ENCODE data around the gene ZNF74. TPM values are rescaled to one million over a fixed set of nuclear protein-coding genes. Genes with fewer than 3 reads are reported as not detected.

The ZNF74 gene
- total RNA-seq, 1 experiment from 2014 or later: 11.1 TPM

GRCh38 chr22:20430720-20431510, 37.0 kb downstream of the ZNF74 start:
- CTCF ChIA-PET: no interaction called here
- Mint-ChIP-seq H3K27ac (ENCODE audit: unreplicated experiment) (no peak overlapping the region), H3K9me3 (ENCODE audit: low read depth, unreplicated experiment) (no peaks in the 10 kb centered on the region), H3K4me3 (ENCODE audit: low read depth, unreplicated experiment) (peak overlapping the region; percentile 66), H3K36me3 (ENCODE audit: insufficient read depth, unreplicated experiment) (peaks cover 4% of the 10 kb centered on the region), H3K4me1 (ENCODE audit: low read depth, unreplicated experiment) (no peaks in the 10 kb centered on the region), H3K27me3 (ENCODE audit: unreplicated experiment) (peaks cover 70% of the 10 kb centered on the region)
- peak; percentile 33 for TF ChIP-seq CTCF (IDR thresholded peaks at IDR 0.05; ENCODE audit: unreplicated experiment)
- BruUV-seq (replicated peaks): no TSS peak
- DNase-seq: peak; percentile 75
- intact Hi-C loops (cut with micrococcal nuclease; ENCODE audit: unreplicated experiment): no loop called here

- no TSS peak for BruUV-seq (replicated peaks)
- no peak for TF ChIP-seq CTCF (IDR thresholded peaks at IDR 0.05; ENCODE audit: unreplicated experiment)
- intact Hi-C loops (cut with micrococcal nuclease; ENCODE audit: unreplicated experiment): no loop called here
- peaks cover 1% of the 10 kb centered on the region for H3K4me1 Mint-ChIP-seq (ENCODE audit: low read depth, unreplicated experiment)
- no peak overlapping the region for H3K27ac Mint-ChIP-seq (ENCODE audit: unreplicated experiment)
- H3K9me3 Mint-ChIP-seq (ENCODE audit: low read depth, unreplicated experiment): no peaks in the 10 kb centered on the region
- no peak for DNase-seq
- peaks cover 76% of the 10 kb centered on the region for H3K27me3 Mint-ChIP-seq (ENCODE audit: unreplicated experiment)
- H3K4me3 Mint-ChIP-seq (ENCODE audit: low read depth, unreplicated experiment): peak overlapping the region; percentile 66
- CTCF ChIA-PET: no interaction called here
- H3K36me3 Mint-ChIP-seq (ENCODE audit: insufficient read depth, unreplicated experiment): peaks cover 7% of the 10 kb centered on the region
These were observed 37.7 kb downstream of the ZNF74 start for GRCh38 chr22:20431511-20432192.

- no peak for TF ChIP-seq CTCF (IDR thresholded peaks at IDR 0.05; ENCODE audit: unreplicated experiment)
- intact Hi-C loops (cut with micrococcal nuclease; ENCODE audit: unreplicated experiment): no loop called here
- no TSS peak for BruUV-seq (replicated peaks)
- Mint-ChIP-seq H3K36me3 (ENCODE audit: insufficient read depth, unreplicated experiment) (peaks cover 13% of the 10 kb centered on the region), H3K27ac (ENCODE audit: unreplicated experiment) (no peak overlapping the region), H3K4me3 (ENCODE audit: low read depth, unreplicated experiment) (peak overlapping the region; percentile 66), H3K27me3 (ENCODE audit: unreplicated experiment) (peaks cover 76% of the 10 kb centered on the region), H3K4me1 (ENCODE audit: low read depth, unreplicated experiment) (peaks cover 7% of the 10 kb centered on the region), H3K9me3 (ENCODE audit: low read depth, unreplicated experiment) (no peaks in the 10 kb centered on the region)
- CTCF ChIA-PET: no interaction called here
- no peak for DNase-seq
These were observed 38.3 kb downstream of the ZNF74 start for GRCh38 chr22:20432244-20432686.

- Mint-ChIP-seq H3K4me3 (ENCODE audit: low read depth, unreplicated experiment) (no peak overlapping the region), H3K27me3 (ENCODE audit: unreplicated experiment) (peaks cover 76% of the 10 kb centered on the region), H3K9me3 (ENCODE audit: low read depth, unreplicated experiment) (no peaks in the 10 kb centered on the region), H3K36me3 (ENCODE audit: insufficient read depth, unreplicated experiment) (peaks cover 16% of the 10 kb centered on the region), H3K27ac (ENCODE audit: unreplicated experiment) (no peak overlapping the region), H3K4me1 (ENCODE audit: low read depth, unreplicated experiment) (peaks cover 9% of the 10 kb centered on the region)
- CTCF ChIA-PET: interaction anchor here (0.6 to 1.0 kb wide), 2 partner anchors 15 to 377 kb away, joined by 3 read pairs; no protein-coding TSS in a partner anchor
- DNase-seq: no peak
- TF ChIP-seq CTCF (IDR thresholded peaks at IDR 0.05; ENCODE audit: unreplicated experiment): no peak
- intact Hi-C loops (cut with micrococcal nuclease; ENCODE audit: unreplicated experiment): no loop called here
- no TSS peak for BruUV-seq (replicated peaks)
These were observed 39.2 kb downstream of the ZNF74 start for GRCh38 chr22:20433191-20433590.
